HuH-7.5 (cell line): ENCODE data around the gene SRF.

Experiments used
- DNase-seq: peaks from one replicate; pipeline ENCODE4 v3.0.0; 2011; ENCODE audit warnings: low spot score

SRF gene

DNA sequence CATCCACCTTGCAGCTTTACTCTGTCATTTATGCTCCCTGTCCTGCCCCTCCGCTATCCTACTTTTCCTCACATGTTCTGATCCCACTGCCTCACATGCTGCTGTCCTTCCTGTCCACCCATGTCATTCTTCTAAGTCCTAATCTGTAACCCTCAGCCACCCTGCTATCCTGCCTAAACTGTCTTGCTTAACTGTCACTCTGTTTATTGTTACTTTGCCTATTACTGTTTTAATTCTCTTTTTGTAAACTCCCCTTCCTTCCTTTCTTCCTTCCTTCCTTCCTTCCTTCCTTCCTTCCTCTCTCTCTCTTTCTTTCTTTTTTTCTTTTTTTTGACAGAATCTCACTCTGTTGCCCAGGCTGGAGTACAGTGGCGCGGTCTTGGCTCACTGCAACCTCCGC, 12.4 kb downstream of the SRF start:
- DNase-seq, result no peak

DNA sequence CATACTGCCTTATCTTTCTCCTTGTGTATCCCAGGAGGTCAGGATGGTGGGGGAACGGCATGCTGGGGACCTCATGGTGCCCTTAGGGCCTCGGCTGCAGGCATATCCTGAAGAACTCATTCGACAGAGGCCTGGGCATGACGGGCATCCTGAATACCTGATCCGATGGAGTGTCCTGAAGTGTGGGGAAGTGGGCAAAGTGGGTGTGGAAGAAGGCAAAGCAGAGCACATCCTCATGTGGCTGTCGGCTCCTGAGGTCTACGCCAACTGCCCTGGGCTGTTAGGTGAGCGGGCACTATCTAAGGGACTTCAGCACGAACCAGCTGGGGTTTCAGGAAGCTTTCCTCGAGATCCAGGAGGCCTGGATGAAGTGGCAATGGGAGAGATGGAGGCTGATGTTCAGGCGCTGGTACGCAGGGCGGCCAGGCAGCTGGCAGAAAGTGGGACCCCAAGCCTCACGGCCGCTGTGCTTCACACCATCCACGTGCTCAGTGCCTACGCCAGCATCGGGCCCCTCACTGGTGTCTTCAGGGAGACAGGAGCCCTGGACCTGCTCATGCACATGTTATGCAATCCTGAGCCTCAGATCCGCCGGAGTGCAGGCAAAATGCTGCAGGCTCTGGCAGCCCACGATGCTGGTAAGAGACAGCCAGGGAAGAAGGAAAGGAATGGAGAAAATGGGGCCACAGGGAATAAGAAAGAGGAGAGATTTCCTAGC, 13.4 kb downstream of the SRF start:
- no peak for DNase-seq

DNA sequence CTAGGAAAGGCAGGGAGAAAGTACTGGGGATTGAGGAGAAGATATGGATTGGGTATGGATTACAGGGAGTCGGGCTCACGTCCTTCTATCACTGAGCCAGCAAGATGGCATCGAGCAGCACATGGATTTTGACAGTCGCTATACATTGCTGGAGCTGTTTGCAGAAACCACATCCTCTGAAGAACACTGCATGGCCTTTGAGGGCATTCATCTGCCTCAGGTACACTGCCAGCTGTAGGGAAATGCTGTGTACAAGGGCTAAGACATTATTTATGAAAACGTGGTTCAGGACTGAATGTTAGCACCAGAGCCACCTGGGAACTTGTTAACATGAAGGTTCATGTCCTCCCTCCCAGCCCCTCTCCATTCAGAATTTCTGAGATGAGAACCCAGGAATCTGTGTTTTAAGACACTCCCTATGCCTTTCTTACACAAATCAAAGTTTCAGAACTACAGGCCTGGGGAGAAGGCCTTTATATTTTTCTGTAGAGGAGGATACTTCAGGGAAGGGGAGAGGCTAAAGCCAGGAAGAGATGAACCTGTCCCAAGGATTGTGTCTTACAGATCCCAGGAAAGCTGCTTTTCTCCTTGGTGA, 14.4 kb downstream of the SRF start:
- no peak for DNase-seq

DNA sequence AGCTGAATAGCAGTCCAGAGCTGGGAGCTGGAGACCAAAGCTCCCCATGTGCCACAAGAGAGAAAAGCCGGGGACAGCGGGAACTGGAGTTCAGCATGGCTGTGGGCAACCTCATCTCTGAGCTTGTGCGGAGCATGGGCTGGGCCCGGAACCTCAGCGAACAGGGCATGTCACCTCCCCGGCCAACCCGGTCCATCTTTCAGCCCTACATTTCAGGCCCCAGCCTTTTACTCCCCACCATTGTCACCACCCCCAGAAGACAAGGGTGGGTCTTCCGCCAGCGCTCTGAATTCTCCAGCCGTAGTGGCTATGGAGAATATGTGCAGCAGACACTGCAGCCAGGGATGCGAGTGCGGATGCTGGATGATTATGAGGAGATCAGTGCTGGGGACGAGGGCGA, 14.9 kb downstream of the SRF start:
- no peak for DNase-seq

DNA sequence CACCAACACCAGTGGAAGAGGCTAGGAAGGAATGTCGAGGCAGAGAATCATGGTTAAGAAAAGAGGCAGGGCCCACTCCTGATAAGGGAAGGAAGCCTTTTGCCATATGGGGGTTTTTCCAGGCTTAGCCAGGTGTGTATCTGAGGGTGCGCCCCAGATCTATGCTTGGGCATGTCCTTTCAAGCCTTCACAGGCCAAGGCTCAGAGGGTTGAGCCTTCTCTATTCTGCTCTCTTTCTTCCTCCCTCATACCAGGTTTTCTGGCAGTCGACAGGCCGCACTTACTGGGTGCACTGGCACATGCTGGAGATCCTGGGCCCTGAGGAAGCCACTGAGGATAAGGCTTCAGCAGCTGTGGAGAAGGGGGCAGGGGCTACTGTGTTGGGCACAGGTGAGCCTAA, 15.6 kb downstream of the SRF start:
- DNase-seq, result no peak

DNA sequence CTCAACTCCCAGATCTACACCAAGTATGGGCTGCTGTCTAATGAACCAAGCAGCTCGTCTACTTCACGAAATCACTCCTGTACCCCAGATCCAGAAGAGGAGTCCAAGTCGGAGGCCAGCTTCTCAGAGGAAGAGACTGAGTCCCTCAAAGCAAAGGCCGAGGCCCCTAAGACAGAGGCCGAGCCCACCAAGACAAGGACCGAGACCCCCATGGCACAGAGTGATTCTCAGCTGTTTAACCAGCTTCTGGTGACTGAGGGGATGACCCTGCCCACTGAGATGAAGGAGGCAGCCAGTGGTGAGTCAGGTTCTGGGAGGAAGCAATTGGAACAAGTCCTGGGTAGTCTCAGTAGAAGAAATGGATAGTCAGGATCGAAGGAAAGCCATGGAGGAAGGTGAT, 16.8 kb downstream of the SRF start:
- DNase-seq, result no peak

DNA sequence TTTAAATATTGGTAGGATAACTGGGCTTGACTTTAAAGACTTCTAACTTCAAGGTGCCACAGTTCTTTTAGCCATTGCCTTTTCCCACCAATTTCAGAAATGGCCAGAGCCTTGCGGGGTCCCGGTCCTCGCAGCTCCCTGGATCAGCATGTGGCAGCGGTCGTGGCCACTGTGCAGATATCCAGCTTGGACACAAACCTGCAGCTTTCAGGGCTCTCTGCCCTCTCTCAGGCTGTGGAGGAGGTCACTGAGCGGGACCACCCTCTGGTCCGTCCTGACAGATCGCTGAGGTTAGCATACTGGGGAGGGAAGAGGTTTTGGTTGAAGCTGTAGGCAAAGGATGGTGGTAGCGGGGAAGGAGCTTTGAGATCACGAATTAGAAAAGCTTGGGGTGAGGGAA, 17.4 kb downstream of the SRF start:
- DNase-seq, result no peak

DNA sequence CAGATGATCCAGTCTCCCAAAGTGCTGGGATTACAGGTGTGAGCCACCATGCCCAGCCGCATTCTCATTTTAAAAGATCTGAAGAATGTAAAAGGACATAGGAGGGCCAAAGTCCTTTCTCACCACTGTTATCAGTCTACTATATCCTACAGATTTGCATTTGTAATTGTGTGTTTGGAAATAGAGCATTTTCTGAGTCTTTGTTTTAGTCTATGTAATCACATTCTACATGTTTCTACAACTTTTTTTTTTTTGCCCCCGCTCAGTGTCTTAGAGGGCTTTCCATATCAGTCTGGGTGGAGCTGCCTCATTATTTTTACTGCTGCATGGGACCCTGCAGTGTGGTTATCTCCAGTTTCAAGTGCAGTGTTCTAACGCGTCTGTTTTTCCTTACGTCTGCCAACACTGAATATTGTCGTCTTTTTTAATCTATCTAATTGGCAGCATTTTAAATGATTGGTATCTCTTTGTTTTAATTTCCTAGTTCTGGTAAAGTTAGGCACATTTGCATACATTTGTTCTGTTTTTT, 18.8 kb downstream of the SRF start:
- no peak for DNase-seq

DNA sequence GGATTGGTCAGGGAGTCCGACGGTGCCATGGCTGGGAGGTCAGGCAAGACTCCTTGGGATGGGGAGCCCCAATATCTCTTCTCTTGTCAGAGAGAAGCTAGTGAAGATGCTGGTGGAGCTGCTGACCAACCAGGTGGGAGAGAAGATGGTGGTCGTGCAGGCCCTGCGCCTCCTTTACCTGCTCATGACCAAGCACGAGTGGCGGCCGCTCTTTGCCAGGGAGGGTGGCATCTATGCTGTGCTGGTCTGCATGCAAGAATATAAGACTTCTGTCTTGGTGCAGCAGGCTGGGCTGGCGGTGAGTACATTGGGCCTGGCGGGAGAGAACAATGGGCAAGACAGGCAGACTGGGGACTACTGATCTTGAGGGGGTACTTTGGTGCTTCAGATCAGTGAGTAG, 21.8 kb downstream of the SRF start:
- DNase-seq, result no peak

DNA sequence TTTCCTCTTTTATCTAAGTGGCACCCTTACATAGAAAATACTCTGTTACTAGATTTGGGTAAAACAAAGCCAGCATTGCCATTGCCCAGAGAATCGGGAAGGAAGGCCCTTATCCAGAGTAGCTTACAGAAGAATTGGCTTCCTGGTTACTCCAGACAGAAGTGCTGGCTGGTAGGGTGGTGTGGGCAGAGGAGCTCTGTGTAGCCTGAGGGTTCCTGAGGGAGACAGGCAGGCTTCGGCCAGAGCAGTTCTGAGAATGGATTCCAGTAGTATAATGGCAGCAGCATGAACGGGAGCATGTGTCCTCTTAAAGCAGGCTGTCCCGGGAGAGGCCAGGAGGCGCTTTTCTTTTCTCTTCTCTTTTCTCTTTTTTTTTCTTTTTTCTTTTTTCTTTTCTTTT, 22.9 kb downstream of the SRF start:
- DNase-seq, result no peak

DNA sequence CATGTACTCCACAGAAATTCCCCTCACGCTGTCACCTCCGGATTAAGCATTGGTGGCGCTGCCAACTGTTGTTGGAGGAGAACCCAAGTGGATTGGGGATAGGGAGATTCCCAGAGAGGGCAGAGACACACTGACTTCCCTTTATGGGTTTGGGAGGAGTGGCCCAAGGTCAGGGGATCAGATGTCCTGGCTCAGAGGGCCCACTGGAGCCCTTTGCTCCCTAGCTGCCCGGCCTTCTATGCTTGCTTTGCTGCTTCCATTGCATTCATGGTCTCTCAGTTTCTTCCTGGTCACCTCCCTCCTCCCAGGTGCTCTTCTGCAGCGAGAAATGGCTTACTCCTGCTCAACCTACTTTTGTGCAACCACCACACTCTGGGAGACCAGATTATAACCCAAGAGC, 25.3 kb downstream of the SRF start:
- no peak for DNase-seq

DNA sequence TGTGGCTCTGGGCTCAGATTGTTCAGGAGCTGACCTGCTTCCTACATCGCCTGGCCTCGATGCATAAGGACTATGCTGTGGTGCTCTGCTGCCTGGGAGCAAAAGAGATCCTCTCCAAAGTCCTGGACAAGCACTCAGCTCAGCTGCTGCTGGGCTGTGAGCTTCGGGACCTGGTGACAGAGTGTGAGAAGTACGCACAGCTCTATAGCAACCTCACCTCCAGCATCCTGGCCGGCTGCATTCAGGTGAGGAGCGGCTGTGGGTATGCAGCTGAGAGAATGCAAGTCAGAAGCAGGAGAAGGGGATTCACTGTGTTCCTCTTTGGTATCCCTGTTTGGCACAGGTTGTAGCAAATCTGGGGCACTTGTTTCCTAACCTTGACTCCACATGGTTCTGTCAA, 28.8 kb downstream of the SRF start:
- no peak for DNase-seq

DNA sequence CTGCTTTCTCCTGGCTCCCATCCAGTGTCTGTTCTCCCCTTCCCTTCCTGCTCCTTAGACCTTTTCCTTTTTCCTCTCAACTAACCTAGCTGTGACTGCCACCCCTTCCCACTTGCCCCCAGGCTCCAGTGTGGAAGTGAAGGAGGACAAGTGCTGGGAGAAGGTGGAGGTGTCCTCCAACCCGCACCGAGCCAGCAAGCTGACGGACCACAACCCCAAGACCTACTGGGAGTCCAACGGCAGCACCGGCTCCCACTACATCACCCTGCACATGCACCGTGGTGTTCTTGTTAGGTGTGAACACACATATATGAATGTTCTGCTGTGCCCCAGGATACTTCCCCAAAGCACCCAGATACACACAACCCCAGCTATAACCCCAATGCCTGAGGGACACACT, 29.5 kb downstream of the SRF start:
- no peak for DNase-seq

DNA sequence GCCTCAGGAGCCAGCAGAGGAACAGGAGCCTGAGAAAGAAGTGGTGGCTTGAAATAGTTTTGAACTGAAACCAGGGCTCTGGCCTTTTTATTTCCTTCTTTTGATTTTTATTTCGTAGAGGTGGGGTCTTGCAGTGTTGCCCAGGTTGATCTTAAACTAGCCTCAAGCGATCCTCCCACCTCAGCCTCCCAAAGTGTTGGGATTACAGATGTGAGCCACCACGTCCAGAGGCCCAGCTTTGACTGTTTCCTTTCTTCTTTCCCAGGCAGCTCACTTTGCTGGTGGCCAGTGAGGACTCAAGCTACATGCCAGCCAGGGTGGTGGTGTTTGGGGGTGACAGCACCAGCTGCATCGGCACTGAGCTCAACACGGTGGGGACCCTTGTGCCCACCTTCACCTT, 31.4 kb downstream of the SRF start:
- no peak for DNase-seq

DNA sequence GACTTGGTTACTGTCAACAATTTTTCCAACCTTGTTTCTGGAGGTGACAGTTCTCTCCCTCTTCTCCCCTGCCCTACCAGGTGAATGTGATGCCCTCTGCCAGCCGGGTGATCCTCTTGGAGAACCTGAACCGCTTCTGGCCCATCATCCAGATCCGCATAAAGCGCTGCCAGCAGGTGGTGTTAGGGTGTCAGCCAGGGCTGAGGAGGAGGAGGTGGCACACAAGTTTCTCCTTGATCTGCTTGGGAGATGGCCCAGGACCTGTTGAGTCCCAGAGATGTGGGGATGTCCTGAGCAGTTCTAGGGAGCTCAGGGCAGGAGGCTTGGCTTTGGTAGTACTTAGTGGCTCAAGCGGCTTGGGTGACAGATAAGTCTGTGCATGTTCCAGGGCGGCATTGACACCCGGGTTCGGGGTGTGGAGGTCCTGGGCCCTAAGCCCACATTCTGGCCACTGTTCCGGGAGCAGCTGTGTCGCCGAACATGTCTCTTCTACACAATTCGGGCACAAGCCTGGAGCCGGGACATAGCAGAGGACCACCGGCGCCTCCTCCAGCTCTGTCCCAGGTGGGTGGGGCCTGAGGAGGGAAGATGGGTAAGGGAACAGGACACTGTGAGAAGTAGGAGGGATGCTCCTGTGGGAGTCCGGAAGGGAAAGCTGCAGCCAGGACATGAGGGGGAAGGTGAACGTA, 32.1 kb downstream of the SRF start:
- no peak for DNase-seq

DNA sequence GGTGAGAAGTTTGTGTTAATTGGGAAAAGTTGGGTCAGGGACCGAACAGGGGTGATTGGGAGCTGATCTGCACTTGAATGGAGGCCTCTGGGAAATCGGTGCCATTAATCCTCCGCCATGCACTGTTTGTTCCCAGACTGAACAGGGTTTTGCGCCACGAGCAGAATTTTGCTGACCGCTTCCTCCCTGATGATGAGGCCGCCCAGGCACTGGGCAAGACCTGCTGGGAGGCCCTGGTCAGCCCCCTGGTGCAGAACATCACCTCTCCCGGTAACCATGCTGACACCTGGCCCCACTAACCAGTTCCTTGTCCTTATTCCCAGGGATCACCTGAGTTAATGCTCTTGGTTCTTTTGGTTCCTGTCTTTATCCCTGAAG, 32.6 kb downstream of the SRF start:
- DNase-seq, result no peak

DNA sequence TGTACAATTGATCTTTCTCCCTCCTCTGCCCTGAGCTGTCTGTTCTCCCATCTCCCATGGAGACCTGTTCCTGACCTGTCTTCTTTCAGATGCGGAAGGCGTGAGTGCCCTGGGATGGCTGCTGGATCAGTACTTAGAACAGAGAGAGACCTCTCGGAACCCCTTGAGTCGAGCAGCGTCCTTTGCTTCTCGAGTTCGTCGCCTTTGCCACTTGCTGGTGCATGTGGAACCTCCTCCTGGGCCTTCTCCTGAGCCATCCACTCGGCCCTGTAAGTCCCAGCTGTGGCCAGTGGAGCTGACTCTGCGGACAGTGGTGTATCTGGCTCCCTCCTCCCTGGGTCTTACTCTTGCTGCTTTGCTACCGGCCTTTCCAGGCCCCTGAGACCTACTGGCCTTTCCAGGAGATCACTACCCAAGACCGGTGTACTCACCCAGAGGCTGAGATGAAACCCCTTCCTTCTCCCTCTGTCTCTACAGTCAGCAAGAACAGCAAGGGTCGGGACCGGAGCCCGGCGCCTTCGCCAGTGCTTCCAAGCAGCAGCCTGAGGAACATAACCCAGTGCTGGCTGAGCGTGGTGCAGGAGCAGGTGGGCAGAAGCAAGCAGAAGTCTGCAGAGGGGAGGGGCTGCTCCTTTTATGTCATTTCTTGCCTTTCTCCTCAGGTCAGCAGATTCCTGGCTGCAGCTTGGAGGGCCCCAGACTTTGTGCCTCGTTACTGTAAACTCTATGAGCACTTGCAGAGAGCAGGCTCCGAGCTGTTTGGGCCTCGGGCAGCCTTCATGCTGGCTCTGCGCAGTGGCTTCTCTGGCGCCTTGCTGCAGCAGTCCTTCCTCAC, 33.4 kb downstream of the SRF start:
- DNase-seq, result no peak

DNA sequence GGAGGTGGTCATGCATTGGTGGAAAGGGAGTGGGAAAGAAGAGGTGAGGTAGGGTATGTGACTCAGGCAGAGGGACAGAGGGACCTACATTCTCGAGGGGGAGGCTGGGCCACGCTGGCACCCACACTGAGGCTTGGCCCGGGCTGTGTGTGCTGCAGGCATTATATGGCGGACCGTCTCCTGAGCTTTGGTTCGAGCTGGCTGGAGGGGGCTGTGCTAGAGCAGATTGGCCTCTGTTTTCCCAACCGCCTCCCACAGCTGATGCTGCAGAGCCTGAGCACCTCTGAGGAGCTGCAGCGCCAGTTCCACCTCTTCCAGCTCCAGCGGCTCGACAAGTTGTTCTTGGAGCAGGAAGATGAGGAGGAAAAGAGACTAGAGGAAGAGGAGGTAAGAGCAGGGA, 34.8 kb downstream of the SRF start:
- DNase-seq, result no peak

DNA sequence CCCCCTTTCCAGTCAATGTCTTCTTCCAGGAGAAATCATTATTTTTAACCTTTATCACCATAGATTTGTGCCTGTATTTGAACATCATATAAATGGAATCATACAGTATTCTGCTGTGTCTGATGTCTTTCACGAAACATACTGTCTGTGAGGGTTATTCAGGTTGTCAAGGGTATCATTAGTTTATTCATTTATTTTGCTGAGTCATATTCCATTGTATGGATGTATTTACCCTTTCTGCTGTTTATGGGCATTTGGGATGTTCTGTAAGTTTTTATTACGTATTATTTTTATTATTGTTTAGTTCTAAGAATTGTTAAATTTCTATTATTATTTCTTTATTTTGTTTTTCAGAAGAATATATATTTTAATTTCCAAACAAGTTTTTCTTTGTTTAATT, 36.2 kb downstream of the SRF start:
- no peak for DNase-seq

DNA sequence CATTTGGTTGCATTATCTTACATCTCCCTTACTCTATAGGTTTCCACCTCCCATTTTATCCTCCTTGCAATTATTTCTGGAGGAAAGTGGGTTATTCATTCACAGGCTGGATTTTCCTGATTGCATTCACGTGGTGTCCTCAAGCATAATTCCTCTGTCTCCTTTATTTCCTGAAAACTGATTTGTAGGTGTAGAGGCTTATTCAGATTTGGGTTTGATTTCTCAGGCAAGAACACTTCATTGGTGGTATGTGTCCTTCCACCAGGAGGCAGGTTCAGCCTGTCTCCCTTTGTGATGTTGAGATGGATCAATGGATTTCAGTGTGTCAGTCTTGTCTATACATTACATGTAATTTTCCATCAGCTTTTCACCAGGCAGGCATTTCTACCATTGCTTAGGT, 40.9 kb downstream of the SRF start:
- no peak for DNase-seq

DNA sequence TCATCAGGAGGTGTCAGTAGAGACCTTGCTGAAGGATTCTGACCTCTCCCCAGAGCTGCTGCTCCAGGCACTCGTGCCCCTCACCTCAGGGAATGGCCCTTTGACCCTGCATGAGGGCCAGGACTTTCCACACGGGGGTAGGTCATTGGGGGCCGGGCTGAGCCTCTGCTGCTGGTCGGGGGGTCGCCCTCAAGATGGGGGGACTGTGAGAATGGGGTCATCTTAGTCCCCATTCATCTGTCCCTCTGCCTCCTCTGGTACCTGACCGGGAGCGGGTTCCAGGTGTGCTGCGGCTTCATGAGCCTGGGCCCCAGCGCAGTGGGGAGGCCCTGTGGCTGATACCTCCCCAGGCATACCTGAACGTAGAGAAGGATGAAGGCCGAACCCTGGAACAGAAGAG, 42.4 kb downstream of the SRF start:
- no peak for DNase-seq

DNA sequence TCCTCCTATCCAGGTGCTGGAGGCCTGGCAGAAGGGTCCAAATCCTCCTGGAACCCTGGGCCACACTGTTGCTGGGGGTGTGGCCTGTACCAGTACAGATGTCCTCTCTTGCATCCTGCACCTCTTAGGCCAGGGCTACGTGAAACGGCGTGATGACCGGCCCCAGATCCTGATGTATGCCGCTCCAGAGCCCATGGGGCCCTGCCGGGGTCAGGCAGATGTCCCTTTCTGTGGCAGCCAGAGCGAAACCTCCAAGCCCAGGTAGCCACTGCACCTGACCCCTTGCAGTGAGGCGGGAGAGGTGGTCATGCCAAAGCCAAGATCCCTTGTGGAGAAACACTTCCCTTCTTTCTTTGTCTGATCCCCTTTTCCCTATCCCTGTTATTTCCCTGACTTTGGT, 44.0 kb downstream of the SRF start:
- DNase-seq, result no peak

DNA sequence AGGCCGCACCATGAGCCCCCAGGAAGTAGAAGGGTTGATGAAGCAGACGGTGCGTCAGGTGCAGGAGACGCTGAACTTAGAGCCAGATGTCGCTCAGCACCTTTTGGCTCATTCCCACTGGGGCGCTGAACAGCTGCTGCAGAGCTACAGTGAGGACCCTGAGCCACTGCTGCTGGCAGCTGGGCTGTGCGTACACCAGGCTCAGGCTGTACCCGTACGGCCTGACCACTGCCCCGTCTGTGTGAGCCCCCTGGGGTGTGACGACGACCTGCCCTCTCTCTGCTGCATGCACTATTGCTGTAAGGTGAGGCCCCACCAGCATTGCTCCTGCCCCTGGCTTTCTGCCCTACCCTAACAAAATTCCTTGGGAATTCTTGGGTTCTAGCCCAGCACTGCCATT, 45.1 kb downstream of the SRF start:
- no peak for DNase-seq
